NT2/D1 (cell line): ENCODE measurements around the gene AKT1.

Experiments used
- YY1 ChIP-seq: IDR thresholded peaks from 2 replicates; pipeline ENCODE4 v1.6.1; 2011; ENCODE audit not compliant: insufficient read length, insufficient read depth
- ZNF274 ChIP-seq: IDR thresholded peaks from 2 replicates; pipeline ENCODE4 v1.6.1; 2011; ENCODE audit warnings: mild to moderate bottlenecking, low read depth, low read length

GRCh38 chr14:104735830-104736642 is 59.5 kb downstream of the AKT1 start:
- TF ChIP-seq ZNF274 (no peak), YY1 (no peak)
